Measurements from ENCODE around the gene CASZ1.

The CASZ1 gene

GRCh38 chr1:10774615-10775310, 21.7 kb downstream of the CASZ1 start:
- FAIRE-seq: no peak

- FAIRE-seq: no peak
Observed at GRCh38 chr1:10773851-10774614, 22.4 kb downstream of the CASZ1 start.

GRCh38 chr1:10773376-10773775, 23.1 kb downstream of the CASZ1 start:
- no peak for FAIRE-seq

- FAIRE-seq: no peak
Observed at GRCh38 chr1:10772711-10773110, 23.7 kb downstream of the CASZ1 start.

GRCh38 chr1:10771789-10772188, 24.7 kb downstream of the CASZ1 start:
- no peak for FAIRE-seq

GRCh38 chr1:10768552-10768951, 27.9 kb downstream of the CASZ1 start:
- FAIRE-seq: no peak

GRCh38 chr1:10767282-10767681, 29.2 kb downstream of the CASZ1 start:
- no peak for FAIRE-seq

GRCh38 chr1:10765734-10766478, 30.5 kb downstream of the CASZ1 start:
- FAIRE-seq: no peak

GRCh38 chr1:10765304-10765703, 31.1 kb downstream of the CASZ1 start:
- FAIRE-seq: no peak

- no peak for FAIRE-seq
Observed at GRCh38 chr1:10764296-10764798, 32.1 kb downstream of the CASZ1 start.

- no peak for FAIRE-seq
Observed at GRCh38 chr1:10762875-10763274, 33.6 kb downstream of the CASZ1 start.

GRCh38 chr1:10762153-10762523, 34.3 kb downstream of the CASZ1 start:
- FAIRE-seq: no peak

GRCh38 chr1:10761503-10762152, 34.8 kb downstream of the CASZ1 start:
- FAIRE-seq: no peak

- no peak for FAIRE-seq
Observed at GRCh38 chr1:10760566-10761502, 35.6 kb downstream of the CASZ1 start.

GRCh38 chr1:10759413-10760200, 36.8 kb downstream of the CASZ1 start:
- no peak for FAIRE-seq

- FAIRE-seq: no peak
Observed at GRCh38 chr1:10756842-10757241, 39.6 kb downstream of the CASZ1 start.

GRCh38 chr1:10755970-10756521, 40.4 kb downstream of the CASZ1 start:
- FAIRE-seq: no peak

- no peak for FAIRE-seq
Observed at GRCh38 chr1:10754568-10755329, 41.7 kb downstream of the CASZ1 start.

- FAIRE-seq: no peak
Observed at GRCh38 chr1:10753299-10753698, 43.1 kb downstream of the CASZ1 start.

- FAIRE-seq: no peak
Observed at GRCh38 chr1:10751561-10752085, 44.8 kb downstream of the CASZ1 start.
